ENCODE measurements around the gene MT1E.

Gene MT1E

DNA sequence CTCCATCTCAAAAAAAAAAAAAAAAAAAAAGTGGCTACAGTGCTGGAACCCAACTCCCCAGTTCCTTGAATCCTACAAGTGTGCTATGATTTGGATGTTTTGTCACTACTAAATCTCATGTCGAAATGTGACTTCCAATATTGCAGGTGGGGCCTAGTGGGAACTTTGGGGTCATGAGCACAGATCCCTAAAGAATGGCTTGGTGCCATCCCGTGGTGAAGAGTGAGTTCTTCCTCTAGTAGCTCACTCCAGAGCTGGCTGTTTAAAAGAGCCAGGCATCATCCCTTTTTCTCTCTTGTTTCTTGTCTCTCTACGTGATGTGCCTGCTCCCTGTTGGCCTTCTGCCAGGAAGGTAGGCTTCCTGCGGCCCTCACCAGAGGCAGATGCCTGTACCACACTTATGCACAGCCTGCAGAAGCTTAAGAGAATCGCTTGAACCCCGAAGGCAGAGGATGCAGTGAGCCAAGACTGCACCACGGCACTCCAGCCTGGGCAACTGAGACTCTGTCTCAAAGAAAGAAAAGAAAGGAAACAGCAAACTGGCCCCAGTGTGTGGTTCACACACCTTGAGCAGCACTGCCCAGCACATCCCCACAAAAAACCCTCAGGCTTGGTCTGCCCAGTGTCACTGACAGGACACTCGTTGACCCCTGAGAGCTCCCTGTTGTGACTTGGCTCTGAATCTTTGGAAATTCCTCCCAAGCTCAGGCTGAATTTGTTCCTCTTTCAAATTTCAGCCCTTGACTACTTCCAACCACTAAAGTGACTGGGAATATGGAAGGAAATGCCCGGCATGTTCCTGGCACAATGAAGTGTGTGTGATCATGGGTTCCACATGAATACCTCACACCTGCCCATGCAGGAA, 3.1 kb downstream of the MT1E start:
- Mint-ChIP-seq H3K4me3 (no peak overlapping the region), H3K36me3 (ENCODE audit: low read depth) (no peaks in the 10 kb centered on the region), H3K27me3 (peaks cover 47% of the 10 kb centered on the region), H3K9me3 (no peaks in the 10 kb centered on the region), H3K4me1 (peaks cover 29% of the 10 kb centered on the region), H3K27ac (no peak overlapping the region)
- ATAC-seq (no peak), DNase-seq (no peak)

- H3K4me3 Mint-ChIP-seq, result no peak overlapping the region
- no peak for ATAC-seq
- peaks cover 26% of the 10 kb centered on the region for H3K4me1 Mint-ChIP-seq
- DNase-seq, result no peak
- peaks cover 52% of the 10 kb centered on the region for H3K27me3 Mint-ChIP-seq
- H3K27ac Mint-ChIP-seq, result no peak overlapping the region
- H3K9me3 Mint-ChIP-seq, result no peaks in the 10 kb centered on the region
- no peaks in the 10 kb centered on the region for H3K36me3 Mint-ChIP-seq (ENCODE audit: low read depth)
Measured at GRCh38 chr16:56629531-56629930, 4.0 kb downstream of the MT1E start.

DNA sequence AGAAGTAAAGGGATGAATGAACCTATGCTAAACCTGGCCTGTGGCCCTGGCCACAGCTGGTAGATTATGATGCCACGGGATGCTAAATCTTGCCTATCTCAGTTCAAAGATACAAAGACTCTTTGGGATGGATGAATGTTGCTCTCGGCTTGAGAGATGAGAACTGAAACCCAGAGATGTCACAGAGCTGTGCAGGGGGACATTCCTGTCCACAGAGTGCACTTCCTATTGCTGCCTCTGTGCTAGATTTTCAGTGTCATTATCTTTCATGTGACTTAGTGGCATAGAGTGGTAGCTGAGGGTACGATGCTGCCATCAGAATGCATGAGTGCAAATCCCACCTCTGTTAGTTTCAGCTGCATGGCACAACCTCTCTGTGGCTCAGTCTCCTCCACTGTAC, 4.6 kb downstream of the MT1E start:
- no peak for ATAC-seq

DNA sequence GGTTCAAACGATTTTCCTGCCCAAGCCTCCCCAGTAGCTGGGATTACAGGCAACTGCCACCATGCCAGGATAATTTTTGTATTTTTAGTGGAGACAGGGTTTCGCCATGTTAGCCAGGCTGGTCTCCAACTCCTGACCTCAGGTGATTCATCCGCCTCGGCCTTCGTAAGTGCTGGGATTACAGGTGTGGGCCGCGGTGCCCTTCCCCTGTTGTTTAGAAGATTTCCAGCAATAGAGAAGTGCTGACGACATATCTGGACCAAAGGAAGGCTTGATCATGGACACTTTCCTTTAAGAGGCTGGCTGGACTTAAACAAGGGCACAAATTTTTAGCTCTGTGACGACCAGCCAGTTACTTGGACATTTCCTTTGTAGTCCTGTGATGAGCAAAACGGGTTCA, 5.6 kb downstream of the MT1E start:
- Mint-ChIP-seq H3K4me3 (no peak overlapping the region), H3K9me3 (no peaks in the 10 kb centered on the region), H3K27ac (no peak overlapping the region), H3K4me1 (peaks cover 23% of the 10 kb centered on the region), H3K36me3 (ENCODE audit: low read depth) (no peaks in the 10 kb centered on the region), H3K27me3 (peaks cover 61% of the 10 kb centered on the region)
- ATAC-seq (no peak), DNase-seq (no peak)

More for the DNA sequence above, 4.6 kb downstream of the MT1E start:
- Mint-ChIP-seq H3K27me3 (peaks cover 53% of the 10 kb centered on the region), H3K27ac (no peak overlapping the region), H3K36me3 (ENCODE audit: low read depth) (no peaks in the 10 kb centered on the region), H3K4me3 (no peak overlapping the region), H3K4me1 (peaks cover 26% of the 10 kb centered on the region), H3K9me3 (no peaks in the 10 kb centered on the region)
- DNase-seq, result no peak

DNA sequence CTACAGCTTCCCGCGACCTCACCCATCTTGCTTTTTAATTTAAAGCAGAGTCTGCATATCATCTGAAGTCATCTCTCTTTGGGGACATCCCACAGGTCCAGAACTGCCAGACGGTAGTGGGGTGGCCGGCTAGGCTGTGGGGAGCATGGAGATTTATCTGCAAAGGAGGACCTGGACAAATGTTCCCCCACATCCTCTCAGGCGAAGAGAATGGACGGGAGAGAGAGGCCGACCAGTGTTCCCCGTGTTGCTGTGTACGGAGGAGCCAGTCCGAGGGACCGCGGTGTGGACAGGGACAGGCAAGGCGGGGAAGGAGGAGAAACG, 6.2 kb downstream of the MT1E start:
- Mint-ChIP-seq H3K27me3 (peaks cover 66% of the 10 kb centered on the region), H3K27ac (no peak overlapping the region), H3K4me3 (peak overlapping the region; percentile 65), H3K4me1 (peaks cover 21% of the 10 kb centered on the region), H3K36me3 (ENCODE audit: low read depth) (no peaks in the 10 kb centered on the region), H3K9me3 (no peaks in the 10 kb centered on the region)
- no peak for DNase-seq
- no peak for ATAC-seq

DNA sequence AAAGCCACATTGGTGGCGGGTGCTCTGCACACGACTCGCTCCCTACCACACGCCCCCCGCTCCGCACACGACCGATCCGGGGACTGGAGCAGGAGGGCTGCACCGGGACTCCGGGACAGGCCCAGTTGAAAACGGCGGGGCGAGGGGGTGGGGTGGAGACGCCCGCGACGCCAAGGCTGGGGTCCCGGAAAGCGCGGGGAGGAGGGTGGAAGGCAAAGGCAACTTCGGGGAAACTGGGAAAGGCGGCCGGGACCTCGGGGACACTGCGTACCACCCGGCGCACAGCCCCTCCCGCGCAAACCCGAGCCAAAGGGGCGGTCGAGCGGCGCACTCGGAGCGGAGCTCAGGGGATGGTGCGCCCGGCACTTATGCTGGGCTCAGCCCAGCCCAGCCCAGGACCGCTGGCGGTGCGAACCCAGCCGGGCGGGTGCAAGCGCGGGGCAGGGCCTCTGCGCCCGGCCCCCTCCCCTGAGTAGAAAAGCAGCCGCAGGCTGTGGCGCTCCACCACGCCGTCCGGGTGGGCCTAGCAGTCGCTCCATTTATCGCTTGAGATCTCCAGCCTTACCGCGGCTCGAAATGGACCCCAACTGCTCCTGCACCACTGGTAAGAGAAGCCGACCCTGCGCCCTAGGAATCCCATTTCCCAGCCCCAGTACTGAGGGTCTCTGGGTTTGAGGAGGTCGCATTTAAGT, 6.7 kb downstream of the MT1E start, which contains the start of gene MT1M:
MT1M (plus strand) TSS at position 504 of the 692 bp plus-strand sequence; CDS start at position 577, 73 bp downstream.
- Mint-ChIP-seq H3K4me3 (peak within 1 kb of the TSS; percentile 65), H3K27ac (no peak within 1 kb of the TSS), H3K36me3 (ENCODE audit: low read depth) (no peaks in the 10 kb centered on the region), H3K9me3 (no peaks in the 10 kb centered on the region), H3K4me1 (peaks cover 21% of the 10 kb centered on the region), H3K27me3 (peaks cover 68% of the 10 kb centered on the region)
- DNase-seq, result no peak
- peak; percentile 27 for ATAC-seq

DNA sequence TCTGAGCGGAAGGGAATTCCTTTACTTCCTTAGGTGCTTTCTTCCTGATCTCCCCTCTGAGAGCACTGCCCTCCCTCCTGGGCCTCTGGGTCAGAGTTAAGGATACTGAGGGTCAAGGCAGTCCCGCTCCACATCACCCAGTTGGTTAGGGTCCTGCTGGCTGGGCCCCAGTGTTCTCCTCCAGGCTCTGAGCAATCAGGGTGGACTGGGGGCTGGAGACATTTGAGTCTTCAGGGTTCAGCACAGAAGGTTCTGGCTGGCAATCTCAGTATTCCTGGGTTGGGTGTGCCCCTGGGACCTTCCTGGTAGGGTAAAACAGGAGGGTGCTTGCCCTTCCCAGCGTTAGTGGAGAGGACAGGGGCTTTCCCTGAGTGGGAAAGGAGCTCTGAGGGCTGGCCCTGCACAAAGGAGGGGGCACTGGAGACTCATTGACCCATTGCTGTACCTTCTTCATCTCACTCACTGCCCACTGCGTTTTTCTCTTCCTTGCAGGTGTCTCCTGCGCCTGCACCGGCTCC, 7.3 kb downstream of the MT1E start:
- Mint-ChIP-seq H3K27ac (no peak overlapping the region), H3K9me3 (no peaks in the 10 kb centered on the region), H3K27me3 (peaks cover 74% of the 10 kb centered on the region), H3K4me3 (peak overlapping the region; percentile 65), H3K36me3 (ENCODE audit: low read depth) (no peaks in the 10 kb centered on the region), H3K4me1 (peaks cover 24% of the 10 kb centered on the region)
- DNase-seq (no peak), ATAC-seq (no peak)

GRCh38 chr16:56633535-56633934, 8.0 kb downstream of the MT1E start:
- H3K36me3 Mint-ChIP-seq (ENCODE audit: low read depth), result no peaks in the 10 kb centered on the region
- DNase-seq (no peak), ATAC-seq (no peak)
- no peaks in the 10 kb centered on the region for H3K9me3 Mint-ChIP-seq
- peaks cover 27% of the 10 kb centered on the region for H3K4me1 Mint-ChIP-seq
- peaks cover 78% of the 10 kb centered on the region for H3K27me3 Mint-ChIP-seq
- no peak overlapping the region for H3K27ac Mint-ChIP-seq
- H3K4me3 Mint-ChIP-seq, result no peak overlapping the region

GRCh38 chr16:56634715-56635440, 9.3 kb downstream of the MT1E start:
- peak overlapping the region; percentile 64 for H3K4me3 Mint-ChIP-seq
- no peaks in the 10 kb centered on the region for H3K9me3 Mint-ChIP-seq
- H3K36me3 Mint-ChIP-seq (ENCODE audit: low read depth), result no peaks in the 10 kb centered on the region
- H3K4me1 Mint-ChIP-seq, result peaks cover 26% of the 10 kb centered on the region
- peaks cover 87% of the 10 kb centered on the region for H3K27me3 Mint-ChIP-seq
- ATAC-seq (no peak), DNase-seq (no peak)
- no peak overlapping the region for H3K27ac Mint-ChIP-seq

GRCh38 chr16:56635441-56635967, 9.9 kb downstream of the MT1E start:
- ATAC-seq (no peak), DNase-seq (peak; percentile 20)
- Mint-ChIP-seq H3K27me3 (peaks cover 88% of the 10 kb centered on the region), H3K4me3 (peak overlapping the region; percentile 53), H3K4me1 (peaks cover 24% of the 10 kb centered on the region), H3K27ac (no peak overlapping the region), H3K36me3 (ENCODE audit: low read depth) (no peaks in the 10 kb centered on the region), H3K9me3 (no peaks in the 10 kb centered on the region)

DNA sequence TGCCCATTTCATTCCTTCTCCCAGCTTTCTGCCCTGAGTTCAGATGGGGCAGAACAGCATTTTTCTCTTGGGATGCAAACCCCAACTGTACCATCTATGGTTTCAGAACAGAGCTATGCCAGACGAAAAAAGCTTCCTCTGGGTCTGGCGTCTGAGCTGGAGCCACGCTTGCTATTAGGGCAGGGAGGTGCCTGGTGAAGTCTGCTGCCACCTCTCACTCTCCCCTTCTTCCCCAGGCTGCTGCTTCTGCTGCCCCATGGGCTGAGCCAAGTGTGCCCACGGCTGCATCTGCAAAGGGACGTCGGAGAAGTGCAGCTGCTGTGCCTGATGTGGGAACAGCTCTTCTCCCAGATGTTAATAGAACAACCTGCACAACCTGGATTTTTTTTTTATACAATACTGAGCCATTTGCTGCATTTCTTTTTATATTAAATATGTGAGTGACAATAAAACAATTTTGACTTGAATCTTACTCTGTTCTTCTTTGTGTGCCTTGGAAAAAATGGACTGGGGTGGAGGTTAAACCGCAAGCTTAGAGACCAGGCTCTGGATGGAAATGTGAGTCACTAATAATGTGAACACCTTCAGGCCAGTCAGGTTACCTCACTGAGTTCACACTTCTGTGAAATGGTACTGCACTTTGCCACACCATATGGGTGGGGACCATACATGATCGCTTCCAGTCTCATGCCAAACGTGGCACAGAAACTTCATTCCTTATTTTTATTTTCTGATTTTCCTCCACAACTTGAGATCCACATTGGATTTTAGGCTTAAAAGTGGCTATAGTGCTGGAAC, 11.2 kb downstream of the MT1E start:
- DNase-seq, result no peak
- ATAC-seq, result no peak
- peaks cover 22% of the 10 kb centered on the region for H3K4me1 Mint-ChIP-seq
- no peaks in the 10 kb centered on the region for H3K36me3 Mint-ChIP-seq (ENCODE audit: low read depth)
- H3K9me3 Mint-ChIP-seq, result no peaks in the 10 kb centered on the region
- H3K27ac Mint-ChIP-seq, result no peak overlapping the region
- peaks cover 86% of the 10 kb centered on the region for H3K27me3 Mint-ChIP-seq
- no peak overlapping the region for H3K4me3 Mint-ChIP-seq

DNA sequence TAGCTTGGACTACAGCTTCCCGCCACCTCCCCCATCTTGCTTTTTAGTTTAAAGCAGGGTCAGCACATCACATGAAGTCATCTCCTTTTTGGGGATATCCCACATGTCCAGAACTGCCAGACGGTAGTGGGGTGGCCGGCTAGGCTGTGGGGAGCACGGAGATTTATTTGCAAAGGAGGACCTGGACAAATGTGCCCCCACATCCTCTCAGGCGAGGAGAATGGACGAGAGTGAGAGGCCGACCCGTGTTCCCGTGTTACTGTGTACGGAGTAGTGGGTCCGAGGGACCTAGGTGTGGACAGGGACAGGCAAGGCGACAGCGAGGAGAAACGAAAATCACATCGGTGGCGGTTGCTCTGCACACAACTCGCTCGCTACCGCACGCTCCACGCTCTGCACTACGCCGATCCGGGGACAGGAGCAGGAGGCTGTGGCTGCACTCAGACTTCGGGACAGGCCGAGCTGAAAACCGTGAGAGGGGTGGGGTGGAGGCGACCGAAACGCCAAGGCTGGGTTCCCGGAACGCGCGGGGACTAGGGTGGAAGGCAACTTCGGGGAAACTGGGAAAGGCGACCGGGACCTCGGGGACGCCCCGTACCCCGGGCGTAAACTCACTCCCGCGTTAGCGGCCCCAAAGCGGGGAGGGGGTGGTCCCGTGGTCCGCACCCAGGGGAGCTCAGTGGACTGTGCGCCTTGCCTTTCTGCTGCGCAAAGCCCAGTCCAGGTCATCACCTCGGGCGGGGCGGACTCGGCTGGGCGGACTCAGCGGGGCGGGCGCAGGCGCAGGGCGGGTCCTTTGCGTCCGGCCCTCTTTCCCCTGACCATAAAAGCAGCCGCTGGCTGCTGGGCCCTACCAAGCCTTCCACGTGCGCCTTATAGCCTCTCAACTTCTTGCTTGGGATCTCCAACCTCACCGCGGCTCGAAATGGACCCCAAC, 12.5 kb downstream of the MT1E start, which contains the start of gene MT1A:
MT1A (plus strand) TSS at position 853 of the 937 bp plus-strand sequence; CDS start at position 926, 73 bp downstream.
- no peaks in the 10 kb centered on the region for H3K9me3 Mint-ChIP-seq
- no peak within 1 kb of the TSS for H3K27ac Mint-ChIP-seq
- peaks cover 24% of the 10 kb centered on the region for H3K4me1 Mint-ChIP-seq
- ATAC-seq, result peak; percentile 38
- H3K36me3 Mint-ChIP-seq (ENCODE audit: low read depth), result no peaks in the 10 kb centered on the region
- H3K4me3 Mint-ChIP-seq, result peak within 1 kb of the TSS; percentile 65
- DNase-seq, result no peak
- H3K27me3 Mint-ChIP-seq, result peaks cover 77% of the 10 kb centered on the region

DNA sequence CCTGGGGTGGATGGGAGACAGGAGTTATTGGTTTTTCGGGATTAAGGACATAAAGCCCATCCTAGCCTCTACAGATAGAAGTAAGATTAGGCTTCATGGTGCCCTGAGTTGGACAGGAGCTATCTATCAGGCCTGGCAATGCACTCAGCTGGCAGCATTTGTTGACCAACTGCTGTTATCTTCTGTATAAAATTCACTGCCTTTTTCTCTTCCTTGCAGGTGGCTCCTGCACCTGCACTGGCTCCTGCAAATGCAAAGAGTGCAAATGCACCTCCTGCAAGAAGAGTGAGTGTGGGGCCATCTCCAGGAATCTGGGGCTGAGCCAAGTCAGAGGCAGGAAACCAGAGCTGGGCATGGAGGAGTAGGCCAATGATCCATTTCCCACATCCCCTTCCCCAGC, 13.5 kb downstream of the MT1E start:
- DNase-seq (no peak), ATAC-seq (no peak)
- H3K9me3 Mint-ChIP-seq, result no peaks in the 10 kb centered on the region
- H3K4me1 Mint-ChIP-seq, result peaks cover 34% of the 10 kb centered on the region
- H3K27ac Mint-ChIP-seq, result no peak overlapping the region
- no peak overlapping the region for H3K4me3 Mint-ChIP-seq
- H3K36me3 Mint-ChIP-seq (ENCODE audit: low read depth), result no peaks in the 10 kb centered on the region
- peaks cover 68% of the 10 kb centered on the region for H3K27me3 Mint-ChIP-seq
